Fibroblast of peridontal ligament (primary cell): ENCODE results near the gene C2orf92.
"Not testable (repeated sequence)": the region's sequence is repeated elsewhere in the genome, so short reads cannot be mapped to it uniquely, and the experiment has no call there.

Experiments used
- DNase-seq: peaks from one replicate; pipeline ENCODE4 v3.0.0-alpha.2; 2010; ENCODE audit errors: extremely low read depth

Gene C2orf92

DNA sequence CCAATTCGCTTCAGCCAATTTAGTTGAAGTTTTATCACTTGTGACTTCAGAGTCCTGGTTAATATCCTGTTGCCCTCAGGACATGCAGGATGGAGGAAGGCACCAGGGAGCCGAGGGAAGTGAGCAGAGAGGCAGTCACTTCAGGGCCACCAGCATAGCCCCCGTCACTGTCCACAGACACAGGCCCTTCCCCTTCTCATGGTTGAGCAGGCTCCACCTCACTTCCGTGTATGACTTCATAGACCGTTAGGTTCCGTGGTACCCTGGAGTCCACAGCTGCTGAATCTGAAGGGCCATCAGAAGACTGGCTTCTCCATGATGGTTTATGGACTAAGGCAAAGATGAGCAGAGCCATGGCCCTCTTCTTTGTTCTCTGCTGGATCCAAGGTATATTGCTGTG lies at the start of gene C2orf92:
Gene C2orf92 (plus strand): TSS at position 266 of the 400 bp plus-strand sequence. CDS start 76 bp downstream, at position 342.
- no peak for DNase-seq

DNA sequence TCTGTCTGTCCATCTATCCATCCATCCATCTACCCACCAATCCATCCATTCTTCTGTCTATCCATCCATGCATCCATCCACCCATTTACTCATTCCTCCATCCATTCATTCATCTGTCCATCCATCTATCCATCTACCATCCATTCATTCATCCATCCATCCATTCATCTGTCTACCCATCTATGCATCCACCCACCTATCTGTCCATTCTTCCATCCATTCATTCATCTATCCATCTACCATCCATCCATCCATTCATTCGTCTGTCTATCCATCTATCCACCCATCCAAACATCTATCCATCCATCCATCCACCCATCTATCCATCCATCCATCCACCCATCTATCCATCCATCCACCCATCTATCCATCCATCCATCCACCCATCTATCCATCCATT lies 49.0 kb upstream of the C2orf92 start:
- DNase-seq, result not testable (repeated sequence)

- not testable (repeated sequence) for DNase-seq
These were observed 46.5 kb upstream of the C2orf92 start for GRCh38 chr2:97622976-97623375.

- not testable (repeated sequence) for DNase-seq
These were observed 44.0 kb upstream of the C2orf92 start for GRCh38 chr2:97625354-97626048.

GRCh38 chr2:97626049-97626430 lies 43.5 kb upstream of the C2orf92 start:
- DNase-seq, result not testable (repeated sequence)

GRCh38 chr2:97644023-97644717 lies 25.3 kb upstream of the C2orf92 start:
- no peak for DNase-seq

DNA sequence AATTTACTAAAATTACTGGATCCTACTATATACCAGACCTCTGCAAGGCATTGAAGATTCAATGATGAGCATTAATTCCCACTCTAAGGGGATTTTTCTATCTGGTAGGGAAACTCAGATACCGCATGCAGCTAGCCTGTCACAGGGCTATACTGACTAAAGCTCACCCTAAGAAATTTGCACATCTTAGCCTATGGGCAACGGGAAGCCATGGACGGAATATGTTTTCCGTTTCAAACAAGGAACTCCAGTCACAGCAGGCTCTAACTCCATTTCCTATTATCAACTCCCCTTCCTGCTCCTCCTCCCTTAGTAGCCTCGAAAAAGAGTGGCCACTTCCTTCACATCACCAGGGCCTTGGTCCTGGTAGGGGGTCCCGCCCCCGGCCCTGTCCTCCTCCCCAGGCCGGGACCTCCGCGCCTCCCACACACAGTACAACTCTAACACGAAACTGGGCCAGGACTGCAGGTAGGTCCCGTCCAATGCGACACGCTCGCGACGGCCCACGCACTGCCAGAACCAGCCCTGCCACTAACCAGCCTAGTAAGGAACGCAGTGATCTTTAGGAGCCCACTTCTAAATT lies 24.3 kb upstream of the C2orf92 start:
- no peak for DNase-seq

DNA sequence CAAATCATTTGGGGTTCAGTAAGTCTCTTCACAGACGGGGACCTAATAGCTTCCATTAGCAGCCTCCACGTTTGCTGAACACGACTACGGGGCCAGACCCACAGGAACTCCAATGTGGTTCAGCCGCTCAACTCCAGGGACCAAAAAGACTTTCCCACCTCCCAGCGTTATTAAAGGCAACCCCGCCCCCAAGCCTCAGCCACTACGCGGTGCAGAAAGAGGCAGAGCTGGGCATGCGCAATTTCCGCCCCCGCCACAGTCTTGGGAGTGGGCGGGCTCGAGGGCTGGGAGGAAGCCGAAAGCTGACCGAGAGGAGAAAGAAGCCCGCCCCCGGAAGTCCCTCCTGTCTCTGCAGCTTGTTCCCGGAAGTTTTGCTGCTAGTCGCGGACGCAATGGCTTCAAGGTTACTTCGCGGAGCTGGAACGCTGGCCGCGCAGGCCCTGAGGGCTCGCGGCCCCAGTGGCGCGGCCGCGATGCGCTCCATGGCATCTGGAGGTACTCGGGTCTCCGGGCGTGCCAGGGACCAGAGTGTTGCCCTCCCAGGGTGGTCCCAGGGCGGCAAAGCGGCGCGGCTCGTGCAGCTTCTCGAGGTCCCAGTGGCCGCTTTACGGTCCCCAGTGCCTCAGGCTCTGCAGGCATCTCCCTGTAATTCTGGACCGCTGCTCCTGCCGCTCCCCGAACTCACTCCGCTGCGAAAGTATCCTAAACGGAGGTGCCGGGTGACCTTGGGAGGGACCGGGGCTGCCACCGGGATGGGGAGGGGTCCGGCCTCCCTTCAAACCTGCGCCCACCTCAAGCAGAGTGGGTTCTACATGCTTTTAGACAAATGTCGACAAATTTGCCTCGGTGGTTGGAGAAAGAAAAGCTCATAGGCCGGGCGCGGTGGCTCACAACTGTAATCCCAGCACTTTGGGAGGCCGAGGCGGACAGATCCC lies 23.6 kb upstream of the C2orf92 start, which contains the start of gene COX5B:
Gene COX5B (plus strand): TSS at position 368 of the 935 bp plus-strand sequence. CDS start 25 bp downstream, at position 393.
- DNase-seq, result peak; percentile 92

DNA sequence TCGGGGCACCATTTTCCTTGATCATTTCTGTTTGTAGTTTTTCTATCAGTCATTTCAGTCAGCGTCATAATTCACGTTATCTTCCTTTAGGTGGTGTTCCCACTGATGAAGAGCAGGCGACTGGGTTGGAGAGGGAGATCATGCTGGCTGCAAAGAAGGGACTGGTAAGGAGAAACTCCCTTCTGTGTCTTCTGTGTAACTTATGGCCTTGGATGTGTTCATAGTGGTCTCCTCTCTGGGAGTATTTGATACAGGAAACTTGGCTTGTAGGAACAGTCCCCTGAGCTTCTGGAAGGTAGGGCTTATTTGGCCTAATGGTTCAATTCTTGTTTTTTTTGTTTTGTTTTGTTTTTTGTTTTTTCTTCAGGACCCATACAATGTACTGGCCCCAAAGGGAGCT lies 22.5 kb upstream of the C2orf92 start:
- DNase-seq, result no peak

DNA sequence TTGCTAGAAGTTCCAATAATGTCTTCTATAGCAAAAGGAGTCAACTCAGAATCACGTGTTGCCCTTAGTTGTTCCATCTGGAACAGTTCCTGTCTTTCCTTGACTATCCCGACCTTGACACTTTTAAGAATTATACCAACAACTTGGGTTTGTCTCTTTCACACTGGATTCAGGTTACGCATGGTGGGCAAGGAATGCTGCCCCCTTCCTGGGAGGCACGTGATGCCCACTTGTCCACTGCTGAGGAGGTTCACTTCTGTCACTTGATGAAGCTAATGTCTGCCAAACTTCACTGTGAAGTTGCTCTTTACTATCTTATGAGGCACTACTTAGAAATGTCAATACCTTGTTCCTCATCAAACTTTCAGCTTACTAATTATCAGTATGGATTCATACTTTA lies 18.4 kb upstream of the C2orf92 start:
- no peak for DNase-seq

DNA sequence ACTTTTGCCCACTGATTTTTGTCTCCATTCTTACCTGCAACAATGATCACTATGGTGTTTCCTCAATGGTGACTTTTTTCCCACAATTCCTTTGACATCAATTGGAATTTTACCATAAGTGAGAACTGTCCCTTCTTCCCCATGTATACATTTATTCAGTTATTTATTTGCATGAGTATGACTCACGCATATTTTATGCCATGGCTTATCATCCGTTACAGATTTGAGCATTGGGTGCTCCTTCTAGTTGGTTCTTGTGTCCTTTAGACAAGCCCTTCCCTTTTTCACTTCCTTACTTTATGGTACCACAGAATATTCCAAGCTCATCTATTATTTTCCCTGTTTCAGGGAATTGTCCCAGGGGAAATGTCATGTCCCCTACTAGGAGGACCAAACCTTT lies 16.0 kb upstream of the C2orf92 start:
- no peak for DNase-seq

- no peak for DNase-seq
These were observed 15.6 kb upstream of the C2orf92 start for GRCh38 chr2:97653874-97654273.

DNA sequence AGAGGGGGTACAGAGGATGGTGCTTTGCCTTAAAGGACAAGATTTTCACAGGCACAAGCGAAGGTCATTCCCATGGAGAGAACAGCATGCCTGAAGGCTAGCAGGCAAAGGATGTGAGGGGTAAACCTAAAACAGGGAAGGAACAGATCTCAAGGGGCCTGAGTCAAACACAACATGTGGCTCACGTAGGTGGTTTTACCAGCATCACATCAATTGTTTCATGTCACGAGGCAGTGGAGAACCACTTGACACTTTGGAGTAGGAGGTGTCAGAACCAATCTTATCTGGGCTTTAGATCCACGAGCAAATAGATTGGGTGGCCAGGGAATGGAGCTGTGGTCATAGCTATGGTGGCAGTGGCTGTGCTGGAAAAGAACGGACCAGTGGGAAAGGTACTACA lies 15.2 kb upstream of the C2orf92 start:
- DNase-seq, result no peak

GRCh38 chr2:97654791-97655190 lies 14.7 kb upstream of the C2orf92 start:
- no peak for DNase-seq

DNA sequence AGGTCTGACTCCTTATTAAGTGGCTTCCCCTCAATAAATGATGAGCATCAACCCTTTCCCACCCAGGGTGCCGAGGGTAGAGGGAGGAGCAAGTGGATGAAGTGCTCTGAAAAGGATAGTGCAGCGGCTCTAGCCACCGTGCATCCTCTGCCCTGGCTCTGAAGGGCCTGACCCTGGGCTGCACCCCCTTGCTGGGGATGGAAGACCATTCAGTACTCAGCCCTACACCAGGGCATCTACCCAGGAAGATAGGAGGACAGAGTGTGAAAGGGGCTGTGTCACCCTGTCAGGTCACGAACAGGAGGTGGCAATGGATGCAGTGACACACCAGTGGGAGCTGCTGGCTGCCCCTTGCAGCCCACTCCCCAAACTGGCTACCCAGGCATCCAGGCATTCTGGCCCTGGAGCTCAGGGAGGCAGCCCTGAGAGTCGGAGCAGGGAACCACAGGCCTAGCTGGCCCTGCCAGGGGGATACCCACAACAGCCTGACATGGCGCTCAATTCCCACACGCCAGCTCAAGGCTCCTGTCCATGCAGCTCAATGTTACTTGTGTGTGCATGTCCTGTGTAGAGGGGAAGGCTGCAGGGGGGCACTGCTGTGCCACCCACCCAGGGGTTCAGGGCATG lies 13.3 kb upstream of the C2orf92 start:
- no peak for DNase-seq

- DNase-seq, result no peak
These were observed 12.5 kb upstream of the C2orf92 start for GRCh38 chr2:97656905-97657587.

DNA sequence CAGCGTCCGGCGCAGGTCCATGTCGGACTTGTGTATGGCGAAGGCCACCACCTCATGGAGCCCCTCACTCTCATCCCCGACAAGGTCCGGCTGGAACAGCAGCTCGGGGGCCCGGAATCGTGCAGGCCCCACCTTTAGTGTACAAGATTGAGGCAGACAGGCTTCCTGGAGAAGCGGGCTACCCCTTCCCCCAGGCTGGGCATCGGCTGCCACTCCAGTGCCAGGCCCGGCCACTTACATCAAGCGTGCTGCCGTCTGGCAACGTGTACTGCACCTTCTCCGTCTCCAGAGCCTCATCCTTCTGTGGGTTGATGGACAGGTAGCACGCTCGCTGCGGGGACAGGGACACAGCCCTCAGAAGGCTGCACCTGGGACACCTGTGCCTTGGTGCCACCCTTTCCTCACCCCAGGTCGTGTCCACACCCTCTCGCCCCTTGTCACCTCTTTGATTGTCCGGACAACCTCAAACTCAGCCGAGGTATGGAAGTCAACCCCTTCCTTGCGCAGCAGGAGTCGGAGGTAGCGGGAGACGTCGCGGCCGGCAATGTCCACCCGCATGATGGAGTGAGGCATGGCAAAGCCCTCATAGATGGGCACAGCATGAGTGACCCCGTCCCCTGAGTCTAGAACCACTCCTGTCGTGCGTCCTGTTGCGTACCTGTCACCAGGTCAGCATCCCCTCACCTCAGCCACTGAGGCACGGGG lies 11.4 kb upstream of the C2orf92 start:
- DNase-seq, result no peak

DNA sequence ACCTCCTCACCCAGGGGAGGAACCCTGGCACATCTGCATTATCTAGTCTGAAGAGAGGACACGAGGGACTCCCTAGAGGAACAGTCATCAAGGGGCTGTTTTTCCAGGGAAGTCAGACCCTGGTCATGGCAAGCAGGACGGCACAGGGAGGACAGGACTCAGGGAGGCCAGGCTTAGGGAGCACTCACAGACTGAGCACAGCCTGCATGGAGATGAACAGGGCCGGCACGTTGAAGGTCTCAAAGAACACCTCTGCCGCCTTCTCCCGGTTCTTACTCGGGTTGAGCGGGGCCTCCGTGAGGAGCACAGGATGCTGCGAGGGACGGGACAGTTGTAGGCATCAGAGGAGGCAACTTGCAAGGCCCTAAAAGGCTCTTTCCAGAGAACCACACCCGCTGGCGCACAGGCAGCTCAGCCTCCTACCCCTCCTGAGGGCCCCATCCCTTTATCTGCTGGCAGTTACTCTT lies 10.8 kb upstream of the C2orf92 start:
- no peak for DNase-seq

- DNase-seq, result no peak
These were observed 10.1 kb upstream of the C2orf92 start for GRCh38 chr2:97659256-97660043.
